Sigmoid colon (tissue), 4 donors: ENCODE results near the gene LDLRAD4.

Source experiments
- EP300 ChIP-seq, 4 donors: sonication (generic); formaldehyde crosslinking; IDR thresholded peaks; one replicate each; pipeline ENCODE4 v1.6.1; 2017; ENCODE audit warnings: antibody characterized with exemption in 4 of 4
- POLR2A ChIP-seq, 2 donors: fragments of 450-650 bp; IDR thresholded peaks; one replicate each; pipeline ENCODE4 v1.6.1; 2016; ENCODE audit warnings: antibody characterized with exemption in 2 of 2, mild to moderate bottlenecking in 2 of 2, moderate library complexity in 2 of 2

GRCh38 chr18:13514558-13514957 lies 296.0 kb downstream of the LDLRAD4 start:
- TF ChIP-seq POLR2A (IDR thresholded peaks at IDR 0.05) = no peak
- TF ChIP-seq EP300 (IDR thresholded peaks at IDR 0.05) = no peak
